Measurements from ENCODE around the gene JPH4.

The JPH4 gene

DNA sequence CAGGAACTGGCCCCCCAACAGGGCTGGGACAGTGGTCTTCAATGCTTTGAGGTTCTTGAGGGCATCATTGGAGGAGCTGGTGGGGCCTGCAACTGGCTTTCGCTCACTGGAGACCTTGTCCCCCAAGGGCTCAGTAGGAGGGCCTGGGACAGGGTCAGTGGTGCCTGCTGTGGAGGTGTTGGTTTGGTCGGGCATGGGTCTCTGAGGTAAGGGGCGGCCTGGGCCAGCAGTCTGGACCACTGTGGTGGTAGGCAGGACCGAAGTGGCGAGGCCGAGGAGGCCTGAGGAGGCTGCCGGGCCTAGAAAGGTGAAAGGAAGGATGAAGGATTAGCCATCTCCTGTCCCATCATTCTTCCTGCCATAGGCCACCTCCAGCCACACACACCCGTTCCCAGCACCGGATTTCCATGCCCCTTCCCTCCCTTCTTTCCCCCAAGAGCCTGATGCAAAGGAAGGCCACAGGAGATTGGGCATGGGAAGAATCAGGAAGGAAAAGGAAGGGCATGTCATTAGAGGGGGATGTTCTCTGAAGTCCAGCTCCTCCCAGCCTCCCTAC is 55.9 kb downstream of the JPH4 start:
- no peak for DNase-seq

- DNase-seq, result no peak
These were observed 56.6 kb downstream of the JPH4 start for GRCh38 chr14:23521785-23522640.

GRCh38 chr14:23520899-23521533 is 57.6 kb downstream of the JPH4 start:
- DNase-seq, result no peak

DNA sequence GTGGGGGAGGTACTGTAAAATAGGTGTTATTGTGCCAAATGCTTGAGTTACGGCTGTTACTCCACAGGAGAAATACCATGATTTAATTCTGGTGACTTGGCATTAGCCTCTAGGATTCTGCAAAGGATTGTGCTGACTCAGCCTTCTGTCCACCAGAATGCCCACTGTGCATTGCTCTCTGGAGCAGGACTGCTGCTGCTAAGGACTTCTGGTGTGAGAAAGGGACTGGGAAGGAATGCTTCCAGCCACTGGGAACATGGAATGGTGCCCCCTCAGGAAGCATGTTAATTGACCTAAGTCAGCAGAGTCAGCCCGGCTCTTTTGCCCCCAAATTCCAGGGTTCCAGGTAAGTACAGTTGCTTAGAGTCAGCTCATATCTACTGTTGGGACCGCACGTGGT is 59.9 kb downstream of the JPH4 start:
- no peak for DNase-seq
